SK-N-SH treated with all-trans-retinoic acid at 6 μM for 48 hours (cell line): ENCODE data around the gene ATL2.

ENCODE experiments used
- RARB ChIP-seq: fragments of 250-450 bp; sonication (Bioruptor Pico); IDR thresholded peaks from 2 replicates; pipeline ENCODE4 v1.8.0; 2021; ENCODE audit warnings: mild to moderate bottlenecking, moderate library complexity
- TCF4 ChIP-seq: fragments of 250-450 bp; sonication (Bioruptor Pico); IDR thresholded peaks from 2 replicates; pipeline ENCODE4 v1.8.0; 2021; ENCODE audit warnings: mild to moderate bottlenecking, moderate library complexity, borderline replicate concordance

GRCh38 chr2:38293152-38293865, 83.8 kb downstream of the ATL2 start:
- TF ChIP-seq TCF4 (CRISPR knock-in tag) (no peak), RARB (CRISPR knock-in tag) (no peak)
